Measurements from ENCODE around the gene NR1D2.

Gene NR1D2

GRCh38 chr3:23945663-23945912 lies 502 bp downstream of the NR1D2 start:
- H3K27ac Mint-ChIP-seq, result peak overlapping the region; percentile 92
- H3K4me1 Mint-ChIP-seq, result peaks cover 41% of the 10 kb centered on the region
- H3K4me3 Mint-ChIP-seq, result peak overlapping the region; percentile 79
- H3K9me3 Mint-ChIP-seq, result no peaks in the 10 kb centered on the region
- ATAC-seq (no peak), DNase-seq (ENCODE audit: low spot score in 2 of 2) (no peak)
- H3K36me3 Mint-ChIP-seq, result peaks cover 37% of the 10 kb centered on the region

GRCh38 chr3:23945913-23946687 lies 1.0 kb downstream of the NR1D2 start:
- H3K27ac Mint-ChIP-seq, result peak overlapping the region; percentile 92
- peak; percentile 86 for ATAC-seq

GRCh38 chr3:23948761-23949160 lies 3.7 kb downstream of the NR1D2 start:
- Mint-ChIP-seq H3K4me3 (no peak overlapping the region), H3K9me3 (no peaks in the 10 kb centered on the region), H3K27ac (peak overlapping the region; percentile 88), H3K4me1 (peaks cover 64% of the 10 kb centered on the region), H3K36me3 (peaks cover 37% of the 10 kb centered on the region)
- ATAC-seq, result no peak
- no peak for DNase-seq (ENCODE audit: low spot score in 2 of 2)

More at GRCh38 chr3:23945913-23946687, 1.0 kb downstream of the NR1D2 start:
- peaks cover 37% of the 10 kb centered on the region for H3K36me3 Mint-ChIP-seq
- H3K4me3 Mint-ChIP-seq, result peak overlapping the region; percentile 79
- peak; percentile 95 to 96 for DNase-seq (ENCODE audit: low spot score in 2 of 2)
- H3K4me1 Mint-ChIP-seq, result peaks cover 44% of the 10 kb centered on the region
- no peaks in the 10 kb centered on the region for H3K9me3 Mint-ChIP-seq

GRCh38 chr3:23949784-23950183 lies 4.7 kb downstream of the NR1D2 start:
- ATAC-seq (no peak), DNase-seq (ENCODE audit: low spot score in 2 of 2) (no peak)
- Mint-ChIP-seq H3K9me3 (no peaks in the 10 kb centered on the region), H3K27ac (peak overlapping the region; percentile 88), H3K36me3 (peaks cover 32% of the 10 kb centered on the region), H3K4me1 (peaks cover 65% of the 10 kb centered on the region), H3K4me3 (peak overlapping the region; percentile 65)

- no peak for DNase-seq (ENCODE audit: low spot score in 2 of 2)
- Mint-ChIP-seq H3K36me3 (peaks cover 34% of the 10 kb centered on the region), H3K4me3 (peak overlapping the region; percentile 65), H3K27ac (peak overlapping the region; percentile 88), H3K9me3 (no peaks in the 10 kb centered on the region), H3K4me1 (peaks cover 68% of the 10 kb centered on the region)
- ATAC-seq, result no peak
Measured at GRCh38 chr3:23950293-23950692, 5.2 kb downstream of the NR1D2 start.

- Mint-ChIP-seq H3K4me3 (peak overlapping the region; percentile 65), H3K36me3 (peaks cover 28% of the 10 kb centered on the region), H3K27ac (no peak overlapping the region), H3K9me3 (no peaks in the 10 kb centered on the region), H3K4me1 (peaks cover 75% of the 10 kb centered on the region)
- no peak for DNase-seq (ENCODE audit: low spot score in 2 of 2)
- no peak for ATAC-seq
Measured at GRCh38 chr3:23952646-23953045, 7.6 kb downstream of the NR1D2 start.

GRCh38 chr3:23953523-23953922 lies 8.4 kb downstream of the NR1D2 start:
- H3K9me3 Mint-ChIP-seq, result no peaks in the 10 kb centered on the region
- H3K27ac Mint-ChIP-seq, result no peak overlapping the region
- H3K4me1 Mint-ChIP-seq, result peaks cover 67% of the 10 kb centered on the region
- H3K36me3 Mint-ChIP-seq, result peaks cover 22% of the 10 kb centered on the region
- no peak overlapping the region for H3K4me3 Mint-ChIP-seq
- ATAC-seq (no peak), DNase-seq (ENCODE audit: low spot score in 2 of 2) (no peak)

GRCh38 chr3:23954144-23954543 lies 9.1 kb downstream of the NR1D2 start:
- DNase-seq (ENCODE audit: low spot score in 2 of 2) (no peak), ATAC-seq (no peak)
- H3K9me3 Mint-ChIP-seq, result no peaks in the 10 kb centered on the region
- H3K4me1 Mint-ChIP-seq, result peaks cover 68% of the 10 kb centered on the region
- peak overlapping the region; percentile 36 for H3K27ac Mint-ChIP-seq
- no peak overlapping the region for H3K4me3 Mint-ChIP-seq
- peaks cover 25% of the 10 kb centered on the region for H3K36me3 Mint-ChIP-seq

- H3K4me1 Mint-ChIP-seq, result peaks cover 50% of the 10 kb centered on the region
- no peak overlapping the region for H3K27ac Mint-ChIP-seq
- peaks cover 48% of the 10 kb centered on the region for H3K36me3 Mint-ChIP-seq
Measured at GRCh38 chr3:23956701-23957100, 11.6 kb downstream of the NR1D2 start.

GRCh38 chr3:23959135-23959900 lies 14.2 kb downstream of the NR1D2 start:
- ATAC-seq, result peak; percentile 97
- H3K9me3 Mint-ChIP-seq, result no peaks in the 10 kb centered on the region
- no peak overlapping the region for H3K4me3 Mint-ChIP-seq
- peaks cover 40% of the 10 kb centered on the region for H3K4me1 Mint-ChIP-seq
- no peak for DNase-seq (ENCODE audit: low spot score in 2 of 2)
- H3K36me3 Mint-ChIP-seq, result peaks cover 75% of the 10 kb centered on the region
- no peak overlapping the region for H3K27ac Mint-ChIP-seq

More at GRCh38 chr3:23956701-23957100, 11.6 kb downstream of the NR1D2 start:
- DNase-seq (ENCODE audit: low spot score in 2 of 2) (no peak), ATAC-seq (no peak)
- Mint-ChIP-seq H3K4me3 (no peak overlapping the region), H3K9me3 (no peaks in the 10 kb centered on the region)

- ATAC-seq (no peak), DNase-seq (ENCODE audit: low spot score in 2 of 2) (no peak)
Measured at GRCh38 chr3:23960649-23961048, 15.6 kb downstream of the NR1D2 start.

GRCh38 chr3:23961066-23961465 lies 16.0 kb downstream of the NR1D2 start:
- DNase-seq (ENCODE audit: low spot score in 2 of 2) (no peak), ATAC-seq (no peak)
- no peak overlapping the region for H3K4me3 Mint-ChIP-seq
- H3K9me3 Mint-ChIP-seq, result no peaks in the 10 kb centered on the region
- H3K4me1 Mint-ChIP-seq, result peaks cover 31% of the 10 kb centered on the region
- no peak overlapping the region for H3K27ac Mint-ChIP-seq
- peaks cover 77% of the 10 kb centered on the region for H3K36me3 Mint-ChIP-seq

More at GRCh38 chr3:23960649-23961048, 15.6 kb downstream of the NR1D2 start:
- no peak overlapping the region for H3K27ac Mint-ChIP-seq
- no peak overlapping the region for H3K4me3 Mint-ChIP-seq
- H3K4me1 Mint-ChIP-seq, result peaks cover 31% of the 10 kb centered on the region
- H3K9me3 Mint-ChIP-seq, result no peaks in the 10 kb centered on the region
- peaks cover 77% of the 10 kb centered on the region for H3K36me3 Mint-ChIP-seq

- ATAC-seq (no peak), DNase-seq (ENCODE audit: low spot score in 2 of 2) (no peak)
- Mint-ChIP-seq H3K36me3 (peaks cover 79% of the 10 kb centered on the region), H3K27ac (peak overlapping the region; percentile 17), H3K9me3 (no peaks in the 10 kb centered on the region), H3K4me1 (peaks cover 25% of the 10 kb centered on the region), H3K4me3 (no peak overlapping the region)
Measured at GRCh38 chr3:23961913-23962312, 16.8 kb downstream of the NR1D2 start.

- no peak for DNase-seq (ENCODE audit: low spot score in 2 of 2)
- H3K36me3 Mint-ChIP-seq, result peaks cover 78% of the 10 kb centered on the region
- ATAC-seq, result no peak
- H3K4me3 Mint-ChIP-seq, result no peak overlapping the region
- peak overlapping the region; percentile 41 for H3K27ac Mint-ChIP-seq
- H3K4me1 Mint-ChIP-seq, result peaks cover 20% of the 10 kb centered on the region
- no peaks in the 10 kb centered on the region for H3K9me3 Mint-ChIP-seq
Measured at GRCh38 chr3:23964537-23965235, 19.6 kb downstream of the NR1D2 start.

GRCh38 chr3:23966328-23966727 lies 21.2 kb downstream of the NR1D2 start:
- H3K4me3 Mint-ChIP-seq, result no peak overlapping the region
- no peaks in the 10 kb centered on the region for H3K9me3 Mint-ChIP-seq
- DNase-seq (ENCODE audit: low spot score in 2 of 2), result no peak
- ATAC-seq, result no peak
- H3K27ac Mint-ChIP-seq, result no peak overlapping the region
- H3K36me3 Mint-ChIP-seq, result peaks cover 74% of the 10 kb centered on the region
- H3K4me1 Mint-ChIP-seq, result peaks cover 23% of the 10 kb centered on the region
